HepG2 (cell line): ENCODE measurements around the gene CEACAM18. TPM values are rescaled to one million over a fixed set of nuclear protein-coding genes. Genes with fewer than 3 reads are reported as not detected.

ENCODE experiments used
- ATAC-seq: fragments of 200-7000 bp; cut with Tn5 transposase; 3 replicates; pipeline ENCODE4 v1.9.1; 2020; ENCODE audit warnings: mild to moderate bottlenecking, moderate library complexity
- BruUV-seq: library from RNA; stranded (reverse); fragments of 400-500 nt; replicated peaks from 2 replicates; lab custom pipeline; 2021; lab: Mats Ljungman, UMichigan
- CTCF ChIA-PET: fragments of 300-600 bp; formaldehyde crosslinking; extraction: SDS; loops from one replicate; lab custom pipeline; 2021; ENCODE audit warnings: low total read pairs, inconsistent platforms, low intra/inter-chr PET ratio; lab: Yijun Ruan, JAX
- POLR2A ChIA-PET: fragments of 350-600 bp; sonication (Branson Sonifier 250); formaldehyde crosslinking; loops from one replicate; lab custom pipeline; 2020; ENCODE audit warnings: antibody characterized with exemption, inconsistent platforms; lab: Yijun Ruan, JAX
- DNase-seq: peaks from one replicate; pipeline ENCODE4 v3.0.0-alpha.2; 2015; ENCODE audit warnings: low spot score
- FAIRE-seq: peaks from 3 replicates; lab custom pipeline; 2011; peaks lifted over from hg19 to GRCh38; lab: Jason Lieb, UNC
- H2AFZ ChIP-seq: one replicate; pipeline ENCODE4 v1.6.1; 2011; ENCODE audit warnings: low read length, inconsistent platforms
- H3K27ac ChIP-seq: fragments of 300-600 bp; 3 replicates; pipeline ENCODE4 v1.8.0; 2011; ENCODE audit warnings: mixed run types, mild to moderate bottlenecking, mixed read lengths, low read length, inconsistent platforms; ENCODE audit not compliant: insufficient read depth; ENCODE audit errors: extremely low read length
- H3K27me3 ChIP-seq, 2 experiments: fragments of 200-600 bp in 1 of 2; 2 replicates in 1 of 2; 3 replicates in 1 of 2; pipeline versions ENCODE4 v1.6.0 to v1.8.0; 2011; ENCODE audit warnings: low read length in 2 of 2, mild to moderate bottlenecking in 2 of 2, moderate library complexity in 2 of 2, inconsistent platforms in 1 of 2; ENCODE audit not compliant: insufficient read depth in 2 of 2, control insufficient read depth in 1 of 2
- H3K36me3 ChIP-seq, 2 experiments: fragments of 200-600 bp in 1 of 2; replicated peaks in 1 of 2; 2 replicates in 1 of 2; 3 replicates in 1 of 2; pipeline versions ENCODE4 v1.5.1 to v1.8.0; 2011; ENCODE audit warnings: low read length in 2 of 2, inconsistent platforms in 1 of 2; ENCODE audit not compliant: insufficient read depth in 2 of 2, control insufficient read depth in 1 of 2
- H3K4me1 ChIP-seq: 2 replicates; pipeline ENCODE4 v1.5.1; 2012; ENCODE audit warnings: low read length, inconsistent platforms; ENCODE audit not compliant: insufficient read depth
- H3K4me2 ChIP-seq: 2 replicates; pipeline ENCODE4 v1.6.0; 2011; ENCODE audit warnings: low read depth, low read length, inconsistent platforms
- H3K4me3 ChIP-seq, 3 experiments: fragments of 200-600 bp in 1 of 3; sonication (generic), shearing (Covaris generic) in 1 of 3; replicated peaks in 1 of 3; 2 replicates each; pipeline ENCODE4 v1.5.1; 2011 to 2016; ENCODE audit warnings: low read length in 3 of 3, inconsistent platforms in 2 of 3, low read depth in 2 of 3, mild to moderate bottlenecking in 2 of 3, control low read depth in 1 of 3, mixed read lengths in 1 of 3; ENCODE audit not compliant: insufficient read depth in 1 of 3
- H3K79me2 ChIP-seq: one replicate; pipeline ENCODE4 v1.6.1; 2011; ENCODE audit warnings: low read length, inconsistent platforms; ENCODE audit not compliant: insufficient read depth
- H3K9ac ChIP-seq: 2 replicates; pipeline ENCODE4 v1.6.0; 2011; ENCODE audit warnings: mild to moderate bottlenecking, low read depth, low read length, inconsistent platforms; ENCODE audit not compliant: insufficient read depth
- H3K9me3 ChIP-seq: 2 replicates; pipeline ENCODE4 v1.5.1; 2012; ENCODE audit warnings: mild to moderate bottlenecking, low read length
- H4K20me1 ChIP-seq: 2 replicates; pipeline ENCODE4 v1.6.0; 2011; ENCODE audit warnings: inconsistent platforms, mild to moderate bottlenecking, low read length, moderate library complexity; ENCODE audit not compliant: insufficient read depth
- ARID2 ChIP-seq: sonication (generic); formaldehyde crosslinking; IDR thresholded peaks from 2 replicates; pipeline ENCODE4 v1.8.1; 2022; ENCODE audit warnings: mild to moderate bottlenecking, missing genetic modification reagents, borderline replicate concordance
- ATF7 ChIP-seq, 2 experiments: fragments of 450-650 bp in 1 of 2; sonication (generic) in 1 of 2; formaldehyde crosslinking in 1 of 2; IDR thresholded peaks; 2 replicates each; pipeline versions ENCODE4 v1.4.0 to v1.6.1; 2016 to 2020; ENCODE audit warnings: antibody characterized with exemption in 1 of 2, mild to moderate bottlenecking in 1 of 2, missing genetic modification reagents in 1 of 2
- GZF1 ChIP-seq: sonication (generic); formaldehyde crosslinking; IDR thresholded peaks from 2 replicates; pipeline ENCODE4 v1.5.1; 2020; ENCODE audit warnings: mild to moderate bottlenecking, missing genetic modification reagents
- NFE2L2 ChIP-seq: fragments of 150-350 bp; IDR thresholded peaks from 2 replicates; pipeline ENCODE4 v1.6.1; 2014; ENCODE audit warnings: low read length
- PLSCR1 ChIP-seq: sonication (generic); formaldehyde crosslinking; IDR thresholded peaks from 2 replicates; pipeline ENCODE4 v1.5.0; 2020; ENCODE audit warnings: missing genetic modification reagents, mild to moderate bottlenecking, borderline replicate concordance
- REPIN1 ChIP-seq: sonication (generic); formaldehyde crosslinking; IDR thresholded peaks from 2 replicates; pipeline ENCODE4 v1.8.0; 2022; ENCODE audit warnings: missing genetic modification reagents, low read depth, mild to moderate bottlenecking, borderline replicate concordance
- RXRA ChIP-seq: sonication (generic); formaldehyde crosslinking; IDR thresholded peaks from 2 replicates; pipeline ENCODE4 v1.5.1; 2020; ENCODE audit warnings: missing genetic modification reagents
- RXRB ChIP-seq: IDR thresholded peaks from 2 replicates; pipeline ENCODE4 v1.6.1; 2016; ENCODE audit warnings: borderline replicate concordance, missing genetic modification reagents, missing compliant biosample characterization
- SIN3A ChIP-seq: IDR thresholded peaks from 2 replicates; pipeline ENCODE4 v1.6.1; 2011; ENCODE audit warnings: low read depth, mild to moderate bottlenecking, control low read depth, low read length, borderline replicate concordance
- TEAD2 ChIP-seq: sonication (generic); formaldehyde crosslinking; IDR thresholded peaks from 2 replicates; pipeline ENCODE4 v1.9.0; 2021; ENCODE audit warnings: missing genetic modification reagents
- ZBTB2 ChIP-seq: sonication (generic); formaldehyde crosslinking; IDR thresholded peaks from 2 replicates; pipeline ENCODE4 v1.8.0; 2022; ENCODE audit warnings: low read depth, missing genetic modification reagents
- ZEB1 ChIP-seq: IDR thresholded peaks from 2 replicates; pipeline ENCODE4 v1.6.1; 2012; ENCODE audit warnings: mild to moderate bottlenecking, low read depth, inconsistent platforms; ENCODE audit not compliant: insufficient replicate concordance
- ZNF253 ChIP-seq: sonication (generic); formaldehyde crosslinking; IDR thresholded peaks from 2 replicates; pipeline ENCODE4 v1.8.0; 2022; ENCODE audit warnings: mild to moderate bottlenecking, missing genetic modification reagents, borderline replicate concordance
- ZNF546 ChIP-seq: sonication (generic); formaldehyde crosslinking; conservative IDR thresholded peaks from 2 replicates; pipeline ENCODE4 v1.8.1; 2023; ENCODE audit warnings: mild to moderate bottlenecking, missing genetic modification reagents
- WGBS: methylation state at CpG from one replicate; pipeline ENCODE4 v1.1.6; 2017; ENCODE audit warnings: low lambda C conversion rate; 5-methylcytosine and 5-hydroxymethylcytosine counted together
- in situ Hi-C: cut with HindIII; loops from 2 replicates; pipeline ENCODE4 v1.10.0; 2017; ENCODE audit warnings: low pct_unique_long_range_greater_than_20kb; ENCODE audit not compliant: extremely low pct_ligation_motif_present
- intact Hi-C: fragments of 100-400 bp; cut with micrococcal nuclease; formaldehyde crosslinking; loops from one replicate; pipeline ENCODE4 v1.10.0; 2022; ENCODE audit not compliant: unreplicated experiment
- polyA plus RNA-seq, 8 experiments: library from polyadenylated mRNA; depleted of rRNA in 3 of 8; stranded (reverse) in 7 of 8; unstranded in 1 of 8; fragments of >200 nt; fragmentation: Illumina TruSeq in 4 of 8; extraction: Trizol in 4 of 8; gene quantifications; 2 replicates each; pipeline versions ENCODE4 v1.2.1 to v1.2.3, GENCODE V29; 2011 to 2016; ENCODE audit warnings: low read depth in 4 of 8, missing spikeins in 1 of 8, mixed read lengths in 1 of 8; ENCODE audit not compliant: insufficient read depth in 1 of 8
- total RNA-seq, 5 experiments: library from RNA; depleted of rRNA; stranded (reverse); fragments of >200 nt; fragmentation: Illumina TruSeq; extraction: Trizol; gene quantifications; 2 replicates each; pipeline ENCODE4 v1.2.3, GENCODE V29; 2016; ENCODE audit warnings: low read depth in 1 of 5

The CEACAM18 gene
- total and polyA plus RNA-seq, 2 of the 13 experiments (the other 11 are each of a cell fraction or from before 2014, with no cell fraction given), result not detected

- CTCF ChIA-PET, result no interaction called here
- DNase-seq, result no peak
- WGBS, result 5% methylated on average over 3 of the region's 3 CpGs
- no peaks in the 10 kb centered on the region for H3K36me3 ChIP-seq
- no TSS peak for BruUV-seq
- H2AFZ ChIP-seq, result no peak overlapping the region
- no peaks in the 10 kb centered on the region for H3K4me1 ChIP-seq
- no peak overlapping the region for H3K9ac ChIP-seq
- no peaks in the 10 kb centered on the region for H3K79me2 ChIP-seq
- in situ Hi-C loops, result no loop called here
- H3K4me3 ChIP-seq, result no peak overlapping the region
- H3K9me3 ChIP-seq, result no peaks in the 10 kb centered on the region
- no peaks in the 10 kb centered on the region for H4K20me1 ChIP-seq
- H3K27ac ChIP-seq, result no peak overlapping the region
- no peaks in the 10 kb centered on the region; a peak in 1 of 5 replicates for H3K27me3 ChIP-seq
- TF ChIP-seq RXRA (CRISPR knock-in tag), result no peak
- TF ChIP-seq ZNF253 (CRISPR knock-in tag), result no peak
- no peak for TF ChIP-seq ARID2 (CRISPR knock-in tag)
- TF ChIP-seq ZEB1, result no peak
- no peak for TF ChIP-seq RXRB (CRISPR knock-in tag)
- no peak for TF ChIP-seq ZBTB2 (CRISPR knock-in tag)
- no peak for TF ChIP-seq NFE2L2
- TF ChIP-seq ZNF546 (CRISPR knock-in tag), result no peak
- no peak for TF ChIP-seq ATF7 (IDR thresholded peaks at IDR 0.05)
- TF ChIP-seq ATF7 (CRISPR knock-in tag; IDR thresholded peaks at IDR 0.05), result no peak
- no peak for TF ChIP-seq REPIN1 (CRISPR knock-in tag)
- no peak for TF ChIP-seq GZF1 (CRISPR knock-in tag)
- TF ChIP-seq PLSCR1 (CRISPR knock-in tag), result no peak
- TF ChIP-seq SIN3A, result no peak
- no peak for TF ChIP-seq TEAD2 (CRISPR knock-in tag)
- TF ChIP-seq, all 625 proteins: peak for 0
- POLR2A ChIA-PET, result no interaction called here
- FAIRE-seq (no peak), ATAC-seq (no peak)
- intact Hi-C loops, result no loop called here
- H3K4me2 ChIP-seq, result no peak overlapping the region
Observed at GRCh38 chr19:51488491-51488890, 10.2 kb downstream of the CEACAM18 start.
